Uterus (tissue), 2 donors: Measurements from ENCODE around the gene CDKN2B-AS1.

Source experiments
- POLR2A ChIP-seq, 2 donors: fragments of 450-650 bp; IDR thresholded peaks; one replicate each; pipeline ENCODE4 v1.6.1; 2016; ENCODE audit warnings: antibody characterized with exemption in 2 of 2, mild to moderate bottlenecking in 1 of 2, moderate library complexity in 1 of 2
- TF ChIP-seq, protein P1 (sequence below), 4 experiments: fragments of 200-600 bp in 2 of 4; fragments of 450-650 bp in 2 of 4; sonication (generic) in 2 of 4; IDR thresholded peaks; one replicate each; pipeline ENCODE4 v1.5.1; 2016 to 2019; ENCODE audit warnings: antibody characterized with exemption in 4 of 4, mild to moderate bottlenecking in 2 of 4, moderate library complexity in 1 of 4

DNA sequence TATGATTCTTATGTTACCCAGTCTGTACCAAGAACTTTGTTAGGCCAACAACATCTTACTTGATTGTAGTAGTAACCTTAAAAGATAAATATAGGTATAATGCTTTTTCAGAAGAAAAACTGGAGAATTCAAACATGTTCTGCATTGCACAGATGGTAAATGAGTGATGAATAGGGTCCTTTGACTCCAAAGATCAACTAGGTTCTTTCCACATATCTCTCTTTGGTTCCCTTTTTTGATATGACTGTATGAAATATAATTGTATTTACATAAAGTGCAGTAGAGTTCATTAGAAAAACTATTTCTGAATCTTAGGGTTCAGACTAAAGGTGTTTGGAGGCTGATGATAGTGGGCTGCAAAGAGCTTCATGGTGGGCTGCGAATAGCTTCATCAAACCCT is 165.0 kb downstream of the CDKN2B-AS1 start:
- TF ChIP-seq, protein P1, sequence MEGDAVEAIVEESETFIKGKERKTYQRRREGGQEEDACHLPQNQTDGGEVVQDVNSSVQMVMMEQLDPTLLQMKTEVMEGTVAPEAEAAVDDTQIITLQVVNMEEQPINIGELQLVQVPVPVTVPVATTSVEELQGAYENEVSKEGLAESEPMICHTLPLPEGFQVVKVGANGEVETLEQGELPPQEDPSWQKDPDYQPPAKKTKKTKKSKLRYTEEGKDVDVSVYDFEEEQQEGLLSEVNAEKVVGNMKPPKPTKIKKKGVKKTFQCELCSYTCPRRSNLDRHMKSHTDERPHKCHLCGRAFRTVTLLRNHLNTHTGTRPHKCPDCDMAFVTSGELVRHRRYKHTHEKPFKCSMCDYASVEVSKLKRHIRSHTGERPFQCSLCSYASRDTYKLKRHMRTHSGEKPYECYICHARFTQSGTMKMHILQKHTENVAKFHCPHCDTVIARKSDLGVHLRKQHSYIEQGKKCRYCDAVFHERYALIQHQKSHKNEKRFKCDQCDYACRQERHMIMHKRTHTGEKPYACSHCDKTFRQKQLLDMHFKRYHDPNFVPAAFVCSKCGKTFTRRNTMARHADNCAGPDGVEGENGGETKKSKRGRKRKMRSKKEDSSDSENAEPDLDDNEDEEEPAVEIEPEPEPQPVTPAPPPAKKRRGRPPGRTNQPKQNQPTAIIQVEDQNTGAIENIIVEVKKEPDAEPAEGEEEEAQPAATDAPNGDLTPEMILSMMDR (IDR thresholded peaks at IDR 0.05): no peak
- TF ChIP-seq POLR2A (IDR thresholded peaks at IDR 0.05): no peak
